IMR-90 (cell line): Measurements from ENCODE around the gene ITPKB.

Experiments used
- FOS ChIP-seq: fragments of 150-350 bp; IDR thresholded peaks from 2 replicates; pipeline ENCODE4 v1.6.1; 2016; ENCODE audit warnings: low read depth, low read length
- MAFK ChIP-seq: IDR thresholded peaks from 2 replicates; pipeline ENCODE4 v1.6.1; 2012; ENCODE audit warnings: low read depth, low read length, improper control_type of control experiment
- MAZ ChIP-seq: IDR thresholded peaks from 2 replicates; pipeline ENCODE4 v1.6.1; 2012; ENCODE audit warnings: low read depth, mild to moderate bottlenecking, low read length, improper control_type of control experiment, moderate library complexity, borderline replicate concordance
- RAD21 ChIP-seq: IDR thresholded peaks from 2 replicates; pipeline ENCODE4 v1.6.1; 2012; ENCODE audit warnings: low read length, improper control_type of control experiment
- RCOR1 ChIP-seq: IDR thresholded peaks from 2 replicates; pipeline ENCODE4 v1.6.1; 2012; ENCODE audit warnings: mild to moderate bottlenecking, low read length, improper control_type of control experiment; ENCODE audit not compliant: insufficient replicate concordance
- RFX5 ChIP-seq: IDR thresholded peaks from 2 replicates; pipeline ENCODE4 v1.8.0; 2012; ENCODE audit warnings: low read depth, mild to moderate bottlenecking, low read length, moderate library complexity
- TF ChIP-seq, protein P1 (sequence below): conservative IDR thresholded peaks from 2 replicates; pipeline ENCODE4 v1.5.1; 2012; ENCODE audit warnings: mild to moderate bottlenecking, low read depth, low read length, improper control_type of control experiment

DNA sequence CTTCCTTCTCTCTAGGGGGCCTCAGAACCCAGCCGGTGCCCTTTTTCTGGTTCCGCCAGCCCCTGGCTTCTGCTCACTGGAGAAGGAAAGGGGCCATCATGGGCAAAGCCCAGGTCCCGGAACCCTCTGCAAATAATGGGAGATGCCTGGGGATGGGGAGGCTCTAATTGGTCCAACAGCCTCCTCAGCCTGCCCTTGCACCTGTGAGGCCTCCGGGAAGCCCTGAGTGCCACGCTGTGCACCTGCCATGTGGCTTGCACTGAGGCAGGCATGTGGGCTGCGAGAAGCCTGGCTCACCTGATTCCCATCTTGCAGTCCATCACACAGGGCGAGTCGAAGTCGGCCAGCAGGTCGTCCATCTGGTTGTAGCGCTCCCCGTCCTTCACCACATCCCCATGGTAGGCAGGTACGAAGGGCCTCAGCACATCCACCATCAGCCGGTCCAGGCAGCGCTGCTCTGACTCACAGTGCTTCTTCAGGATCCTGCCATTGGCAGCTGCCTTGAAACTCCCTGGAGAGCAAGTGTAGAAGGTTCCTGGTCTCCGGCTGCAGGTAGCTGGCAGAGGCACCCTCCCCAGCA is 92.1 kb downstream of the ITPKB start:
- TF ChIP-seq FOS (no peak), RFX5 (no peak), MAFK (no peak), RCOR1 (no peak), MAZ (no peak), RAD21 (no peak)
- TF ChIP-seq, protein P1, sequence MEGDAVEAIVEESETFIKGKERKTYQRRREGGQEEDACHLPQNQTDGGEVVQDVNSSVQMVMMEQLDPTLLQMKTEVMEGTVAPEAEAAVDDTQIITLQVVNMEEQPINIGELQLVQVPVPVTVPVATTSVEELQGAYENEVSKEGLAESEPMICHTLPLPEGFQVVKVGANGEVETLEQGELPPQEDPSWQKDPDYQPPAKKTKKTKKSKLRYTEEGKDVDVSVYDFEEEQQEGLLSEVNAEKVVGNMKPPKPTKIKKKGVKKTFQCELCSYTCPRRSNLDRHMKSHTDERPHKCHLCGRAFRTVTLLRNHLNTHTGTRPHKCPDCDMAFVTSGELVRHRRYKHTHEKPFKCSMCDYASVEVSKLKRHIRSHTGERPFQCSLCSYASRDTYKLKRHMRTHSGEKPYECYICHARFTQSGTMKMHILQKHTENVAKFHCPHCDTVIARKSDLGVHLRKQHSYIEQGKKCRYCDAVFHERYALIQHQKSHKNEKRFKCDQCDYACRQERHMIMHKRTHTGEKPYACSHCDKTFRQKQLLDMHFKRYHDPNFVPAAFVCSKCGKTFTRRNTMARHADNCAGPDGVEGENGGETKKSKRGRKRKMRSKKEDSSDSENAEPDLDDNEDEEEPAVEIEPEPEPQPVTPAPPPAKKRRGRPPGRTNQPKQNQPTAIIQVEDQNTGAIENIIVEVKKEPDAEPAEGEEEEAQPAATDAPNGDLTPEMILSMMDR = no peak
